ENCODE results near the gene KRT33A.
"Not testable (repeated sequence)": the region's sequence is repeated elsewhere in the genome, so short reads cannot be mapped to it uniquely, and the experiment has no call there.

KRT33A gene
- 0 reads per million in 2 donors for total RNA-seq

GRCh38 chr17:41350381-41350878 is at the start of gene KRT33A:
KRT33A (minus strand) TSS chr17:41350828; CDS start chr17:41350767, 61 bp downstream.
- DNase-seq = not testable (repeated sequence)

GRCh38 chr17:41396996-41397660 is 46.5 kb upstream of the KRT33A start, which contains the start of gene KRT31:
KRT31 (minus strand) TSS chr17:41397608; CDS start chr17:41397539, 69 bp downstream.
- DNase-seq = no peak

GRCh38 chr17:41396340-41396739 is 45.7 kb upstream of the KRT33A start:
- no peak for DNase-seq

- DNase-seq = no peak
These were observed 45.0 kb upstream of the KRT33A start for GRCh38 chr17:41395611-41396010.

DNA sequence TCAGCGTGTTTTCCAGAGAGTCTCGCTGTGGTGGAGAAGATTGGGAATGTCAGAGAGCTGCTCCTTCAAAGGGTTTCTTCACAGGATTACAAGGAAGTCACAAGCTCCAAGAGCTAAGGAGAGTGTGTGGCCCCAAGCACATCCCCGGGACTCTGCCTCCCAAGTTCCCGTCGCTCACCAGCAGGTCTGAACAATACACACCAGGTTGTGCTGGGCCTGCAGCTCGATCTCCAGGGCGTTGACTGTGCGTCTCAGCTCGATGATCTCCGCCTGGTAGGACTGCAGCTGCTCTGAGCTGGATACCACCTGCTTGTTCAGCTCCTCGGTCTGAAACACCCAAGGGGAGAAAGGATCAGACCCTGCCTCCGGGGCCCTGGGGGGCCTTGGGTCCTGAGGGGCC is 44.4 kb upstream of the KRT33A start:
- DNase-seq = not testable (repeated sequence)

- DNase-seq = no peak
These were observed 43.8 kb upstream of the KRT33A start for GRCh38 chr17:41394254-41394996.

DNA sequence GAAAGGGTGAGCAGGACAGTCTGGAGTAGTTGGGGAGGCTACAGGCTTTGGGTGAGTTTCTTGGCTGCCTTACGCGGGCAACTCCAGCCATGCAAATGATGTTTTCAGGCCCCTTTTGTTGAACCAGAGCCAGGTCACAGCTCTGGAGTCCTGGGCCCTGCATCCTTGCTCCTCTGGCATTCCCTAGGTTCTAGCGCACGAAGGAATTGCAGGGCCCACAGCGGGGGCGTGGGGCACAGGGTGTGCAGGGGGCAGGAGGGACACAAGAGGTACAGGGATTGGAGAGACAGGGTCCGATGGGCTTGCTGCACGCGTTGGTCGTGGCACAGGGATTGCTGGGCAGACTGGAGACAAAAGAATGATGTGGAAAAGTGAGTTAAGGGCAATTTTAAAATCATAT is 43.2 kb upstream of the KRT33A start:
- no peak for DNase-seq

GRCh38 chr17:41393294-41393693 is 42.7 kb upstream of the KRT33A start:
- no peak for DNase-seq

GRCh38 chr17:41392278-41392677 is 41.6 kb upstream of the KRT33A start:
- no peak for DNase-seq

- DNase-seq = no peak
These were observed 40.9 kb upstream of the KRT33A start for GRCh38 chr17:41391535-41391934.

DNA sequence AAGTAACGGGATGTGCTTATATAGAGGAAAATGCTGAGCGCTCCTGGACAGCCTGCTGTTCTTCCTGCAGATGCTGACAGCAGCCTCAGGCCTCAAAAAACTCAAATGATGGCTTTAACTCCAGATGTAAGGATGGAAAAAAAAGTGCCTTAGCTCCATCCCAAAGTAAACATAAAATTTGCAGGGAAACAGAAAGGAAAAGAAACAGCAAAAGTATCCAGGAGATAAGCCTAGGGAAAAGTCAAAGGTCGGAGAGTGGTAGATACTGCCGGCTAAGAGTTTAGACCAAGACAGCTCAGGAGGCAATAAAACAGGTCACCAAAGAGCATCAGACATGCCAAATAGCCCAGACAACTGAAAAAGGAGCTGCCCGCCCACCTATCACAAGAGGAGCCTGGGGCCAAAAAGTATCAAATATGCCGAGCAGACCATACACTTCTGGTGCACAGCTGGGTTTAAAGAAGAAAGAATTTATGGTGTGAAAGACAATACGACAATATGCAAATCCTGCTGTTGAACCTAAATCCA is 39.8 kb upstream of the KRT33A start:
- no peak for DNase-seq

DNA sequence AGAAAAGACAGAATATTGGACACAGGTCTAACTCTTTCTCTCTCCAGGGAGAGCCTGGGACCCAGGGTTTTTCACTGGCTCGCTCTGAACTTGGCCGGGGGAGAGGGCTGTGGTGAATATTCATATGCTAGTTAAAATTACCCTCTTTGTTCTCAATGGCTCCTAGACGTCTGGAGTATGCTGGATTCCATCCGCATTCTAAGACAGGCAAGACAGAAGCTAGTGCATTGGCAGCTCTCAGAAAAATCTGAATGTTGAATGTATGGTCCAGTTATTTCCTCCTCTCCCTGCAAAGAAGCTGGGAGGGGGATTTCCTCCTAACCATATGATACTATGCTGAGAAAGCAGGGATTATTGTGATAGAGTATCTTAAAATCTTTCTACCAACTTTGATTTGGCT is 37.0 kb upstream of the KRT33A start:
- no peak for DNase-seq

DNA sequence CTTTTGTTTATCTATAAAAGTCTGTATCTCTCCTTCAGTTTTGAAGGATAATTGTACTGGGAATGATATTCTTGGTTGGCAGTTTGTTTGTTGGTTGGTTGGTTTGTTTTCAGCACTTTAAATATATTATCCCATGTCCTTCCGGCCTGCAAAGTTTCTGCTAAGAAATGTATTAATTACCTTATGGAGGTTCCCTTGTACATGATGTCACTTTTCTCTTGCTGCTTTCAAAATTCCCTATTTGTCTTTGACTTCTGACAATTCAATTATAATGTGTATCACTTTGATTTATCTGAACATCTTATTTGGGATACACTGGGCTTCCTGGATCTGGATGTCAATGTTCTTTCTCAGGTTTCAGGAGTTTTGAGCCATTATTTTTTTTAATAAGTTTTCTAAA is 35.6 kb upstream of the KRT33A start:
- DNase-seq = no peak

DNA sequence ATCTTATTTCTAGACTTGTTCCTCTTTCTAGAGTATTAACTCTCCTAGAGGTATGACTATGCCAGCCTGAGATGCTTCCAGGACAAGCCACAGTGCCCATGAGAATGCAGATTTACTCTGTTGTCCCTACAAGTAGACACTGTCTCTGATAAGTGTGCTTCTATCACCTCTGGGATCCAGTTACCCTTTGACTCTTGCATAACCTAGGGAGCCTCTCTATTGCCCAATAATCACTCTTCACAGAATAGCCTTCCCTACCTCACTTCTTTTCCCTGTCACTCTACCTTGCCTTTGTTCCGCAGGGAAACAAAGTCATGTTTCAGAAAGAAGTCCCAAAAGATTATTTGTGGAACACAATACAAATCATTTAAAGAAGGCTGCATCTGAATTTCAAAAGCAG is 33.1 kb upstream of the KRT33A start:
- no peak for DNase-seq

- DNase-seq = no peak
These were observed 31.8 kb upstream of the KRT33A start for GRCh38 chr17:41382394-41382793.

GRCh38 chr17:41381943-41382342 is 31.3 kb upstream of the KRT33A start, which contains the start of gene KRT34:
KRT34 (minus strand) TSS chr17:41382306; CDS start chr17:41382246, 60 bp downstream.
- not testable (repeated sequence) for DNase-seq

DNA sequence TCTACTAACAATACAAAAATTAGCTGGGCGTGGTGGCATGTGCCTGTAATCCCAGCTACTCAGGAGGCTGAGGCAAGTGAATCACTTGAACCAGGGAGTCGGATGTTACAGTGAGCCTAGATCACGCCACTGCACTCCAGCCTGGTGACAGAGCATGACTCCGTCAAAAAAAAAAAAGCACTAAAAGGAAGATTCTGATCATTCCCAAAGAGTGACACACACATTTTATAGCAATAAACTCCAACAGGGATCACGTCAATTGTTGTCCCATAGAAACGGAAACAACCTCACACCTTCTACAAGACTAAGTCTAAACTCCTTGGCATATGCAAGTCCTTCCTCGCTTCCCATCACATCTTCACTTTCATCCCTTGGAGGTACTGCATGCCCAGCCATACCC is 29.5 kb upstream of the KRT33A start:
- not testable (repeated sequence) for DNase-seq

- DNase-seq = no peak
These were observed 26.9 kb upstream of the KRT33A start for GRCh38 chr17:41377546-41377945.

DNA sequence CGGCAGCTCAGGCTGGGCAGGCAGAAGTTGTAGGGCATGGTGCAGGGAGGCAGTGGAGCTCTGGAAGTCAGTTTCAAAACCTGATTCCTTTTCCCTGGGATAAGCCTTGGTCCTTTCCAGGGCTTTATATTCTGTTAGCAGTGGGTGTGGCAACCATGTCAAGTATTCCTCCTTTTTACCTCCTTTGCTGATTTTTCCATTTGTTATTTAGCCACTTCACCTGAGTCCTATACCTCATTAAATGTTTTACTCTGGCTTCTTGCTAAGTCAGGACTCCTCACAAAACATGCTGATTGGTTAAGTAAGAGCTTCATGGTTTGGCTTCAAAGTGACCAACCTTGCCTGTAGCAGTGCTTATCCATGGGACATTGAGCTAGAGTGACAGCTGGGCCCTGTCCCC is 19.1 kb upstream of the KRT33A start, which contains the start of gene KRT33B:
TSS of gene KRT33B (minus strand) at position 101 of the 400 bp plus-strand sequence. CDS start at position 38, 63 bp downstream.
- DNase-seq = no peak

- no peak for DNase-seq
These were observed 18.4 kb upstream of the KRT33A start for GRCh38 chr17:41369023-41369422.

DNA sequence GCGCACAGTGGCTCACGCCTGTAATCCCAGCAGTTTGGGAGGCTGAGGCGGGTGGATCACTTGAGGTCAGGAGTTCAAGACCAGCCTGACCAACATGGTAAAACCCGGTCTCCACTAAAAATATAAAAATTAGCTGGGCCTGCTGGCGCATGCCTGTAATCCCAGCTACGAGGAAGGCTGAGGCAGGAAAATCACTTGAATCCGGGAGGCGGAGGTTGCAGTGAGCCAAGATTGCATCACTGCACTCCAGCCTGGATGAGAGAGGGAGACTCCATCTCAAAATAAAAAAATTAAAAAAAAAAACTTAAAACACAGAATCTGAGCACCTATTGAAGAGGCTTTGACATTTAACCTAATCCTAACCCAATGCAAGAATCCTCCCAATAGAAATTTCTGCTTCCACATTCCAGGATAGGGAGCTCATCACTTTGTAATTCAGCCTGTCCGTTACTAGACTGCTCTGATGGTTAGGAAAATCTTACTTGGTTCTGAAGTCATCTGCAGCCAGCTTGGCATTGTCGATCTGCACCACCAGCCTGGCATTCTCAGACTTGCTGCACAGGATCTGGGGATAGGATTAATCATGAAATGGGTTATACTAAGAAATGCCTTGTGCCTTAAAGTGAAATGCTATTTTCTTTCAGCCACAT is 16.9 kb upstream of the KRT33A start:
- DNase-seq = no peak

DNA sequence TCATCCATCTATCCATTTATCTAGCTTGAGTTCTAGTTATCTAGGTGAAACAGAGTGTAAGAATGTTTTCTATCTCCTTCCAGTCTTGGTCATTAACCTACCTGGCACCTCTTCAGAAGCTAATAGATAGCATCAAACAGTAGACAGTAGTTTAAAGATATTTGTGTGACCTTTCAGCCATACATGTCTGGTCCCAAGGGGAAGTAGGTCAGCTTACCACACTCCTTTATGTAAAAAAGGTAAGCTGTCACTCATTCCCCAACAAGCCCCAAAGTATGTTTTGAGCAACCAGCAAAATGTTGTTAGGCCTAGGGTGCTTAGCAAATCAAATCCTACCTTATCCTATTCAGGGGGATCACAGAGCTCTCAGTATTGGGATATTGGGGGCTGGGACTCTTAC is 15.4 kb upstream of the KRT33A start:
- no peak for DNase-seq

DNA sequence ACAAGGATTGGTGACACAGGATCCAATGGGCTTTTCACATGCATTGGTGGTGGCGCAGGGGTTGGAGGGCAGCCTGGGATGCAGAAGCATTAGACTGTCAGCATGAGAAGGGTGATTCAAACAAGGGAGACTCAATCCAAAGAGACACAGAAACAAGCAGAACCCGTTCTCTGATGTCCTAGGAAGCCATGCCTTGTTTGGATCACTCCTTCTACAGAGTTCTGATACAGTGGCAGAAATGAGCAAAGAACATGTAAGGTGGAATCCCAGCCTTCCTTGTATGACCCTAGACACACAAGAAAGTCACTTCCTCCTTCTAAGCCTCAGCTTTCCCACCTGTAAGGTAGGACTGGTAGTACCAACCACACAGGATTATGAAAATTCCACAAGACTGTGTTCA is 13.3 kb upstream of the KRT33A start:
- DNase-seq = no peak
